ENCODE measurements around the gene PLEKHG5.

DNA sequence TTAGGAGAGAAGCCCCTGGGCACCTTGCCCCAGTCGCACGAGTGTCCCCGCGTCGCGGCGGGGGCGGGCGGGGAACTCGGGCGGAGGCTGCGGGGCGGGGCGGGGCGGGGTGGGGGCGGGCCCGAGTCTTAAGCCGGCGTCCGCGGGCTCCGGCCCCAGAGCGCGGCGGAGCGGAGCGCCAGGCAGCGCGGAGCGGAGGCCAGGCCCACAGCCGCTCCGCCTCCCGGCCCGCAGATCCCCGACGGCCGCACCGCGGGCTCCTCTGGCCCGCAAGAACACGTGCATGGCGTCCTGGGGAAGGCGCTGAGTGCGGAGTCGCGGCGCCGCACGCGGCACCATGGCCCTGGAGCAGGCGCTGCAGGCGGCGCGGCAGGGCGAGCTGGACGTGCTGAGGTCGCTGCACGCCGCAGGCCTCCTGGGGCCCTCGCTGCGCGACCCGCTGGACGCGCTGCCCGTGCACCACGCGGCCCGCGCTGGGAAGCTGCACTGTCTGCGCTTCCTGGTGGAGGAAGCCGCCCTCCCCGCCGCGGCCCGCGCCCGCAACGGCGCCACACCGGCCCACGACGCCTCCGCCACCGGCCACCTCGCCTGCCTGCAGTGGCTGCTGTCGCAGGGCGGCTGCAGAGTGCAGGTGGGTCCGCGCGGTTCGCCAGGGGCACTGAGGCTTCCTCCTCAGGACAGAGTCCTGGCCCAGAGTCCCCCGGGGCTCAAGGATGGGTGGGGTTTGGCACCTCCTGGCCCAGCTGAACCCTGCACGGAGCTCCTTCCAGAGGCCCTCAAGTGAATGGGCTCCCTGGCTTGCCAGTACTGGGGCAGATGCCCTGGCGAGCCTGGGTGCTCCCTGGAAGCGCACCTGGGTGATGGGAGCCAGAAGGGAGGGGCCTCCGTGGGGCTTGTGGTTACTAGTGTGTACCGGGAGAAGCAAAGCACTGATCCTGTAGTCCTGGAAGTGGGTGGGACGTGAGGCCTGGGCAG is 66.6 kb downstream of the PLEKHG5 start, which contains the start of gene ESPN:
- TF ChIP-seq, protein P1, sequence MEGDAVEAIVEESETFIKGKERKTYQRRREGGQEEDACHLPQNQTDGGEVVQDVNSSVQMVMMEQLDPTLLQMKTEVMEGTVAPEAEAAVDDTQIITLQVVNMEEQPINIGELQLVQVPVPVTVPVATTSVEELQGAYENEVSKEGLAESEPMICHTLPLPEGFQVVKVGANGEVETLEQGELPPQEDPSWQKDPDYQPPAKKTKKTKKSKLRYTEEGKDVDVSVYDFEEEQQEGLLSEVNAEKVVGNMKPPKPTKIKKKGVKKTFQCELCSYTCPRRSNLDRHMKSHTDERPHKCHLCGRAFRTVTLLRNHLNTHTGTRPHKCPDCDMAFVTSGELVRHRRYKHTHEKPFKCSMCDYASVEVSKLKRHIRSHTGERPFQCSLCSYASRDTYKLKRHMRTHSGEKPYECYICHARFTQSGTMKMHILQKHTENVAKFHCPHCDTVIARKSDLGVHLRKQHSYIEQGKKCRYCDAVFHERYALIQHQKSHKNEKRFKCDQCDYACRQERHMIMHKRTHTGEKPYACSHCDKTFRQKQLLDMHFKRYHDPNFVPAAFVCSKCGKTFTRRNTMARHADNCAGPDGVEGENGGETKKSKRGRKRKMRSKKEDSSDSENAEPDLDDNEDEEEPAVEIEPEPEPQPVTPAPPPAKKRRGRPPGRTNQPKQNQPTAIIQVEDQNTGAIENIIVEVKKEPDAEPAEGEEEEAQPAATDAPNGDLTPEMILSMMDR (IDR thresholded peaks at IDR 0.05) = no peak
- TF ChIP-seq EP300 (IDR thresholded peaks at IDR 0.05; ENCODE audit: low read depth) = no peak

Data from transverse colon (tissue), 3 donors.